Stimulated activated CD4-positive, alpha-beta T cell treated with anti-CD3 and anti-CD28 coated beads, Interleukin-15, amount 100 ng/mL, for 1 hour (primary cell): Measurements from ENCODE around the gene DNMBP.
"Not testable (repeated sequence)": the region's sequence is repeated elsewhere in the genome, so short reads cannot be mapped to it uniquely, and the experiment has no call there.

ENCODE experiments used
- DNase-seq, 2 donors: peaks; one replicate each; pipeline ENCODE4 v3.0.0-alpha.2; 2020; ENCODE audit warnings: low read depth in 1 of 2, low spot score in 1 of 2

Gene DNMBP

GRCh38 chr10:99952799-99953198, 56.9 kb downstream of the DNMBP start:
- no peak for DNase-seq

- not testable (repeated sequence) for DNase-seq
Measured at GRCh38 chr10:99946051-99946450, 63.7 kb downstream of the DNMBP start.

GRCh38 chr10:99945263-99945662, 64.5 kb downstream of the DNMBP start:
- DNase-seq: no peak

GRCh38 chr10:99944860-99945259, 64.9 kb downstream of the DNMBP start:
- DNase-seq: no peak

GRCh38 chr10:99943908-99944307, 65.8 kb downstream of the DNMBP start:
- DNase-seq: no peak

- DNase-seq: no peak
Measured at GRCh38 chr10:99941942-99942820, 67.6 kb downstream of the DNMBP start.

- DNase-seq: no peak
Measured at GRCh38 chr10:99938563-99938962, 71.2 kb downstream of the DNMBP start.

GRCh38 chr10:99937630-99938029, 72.1 kb downstream of the DNMBP start:
- no peak for DNase-seq

- not testable (repeated sequence) for DNase-seq
Measured at GRCh38 chr10:99932203-99932957, 77.4 kb downstream of the DNMBP start.

GRCh38 chr10:99930731-99931550, 78.8 kb downstream of the DNMBP start:
- no peak for DNase-seq

GRCh38 chr10:99929360-99929759, 80.4 kb downstream of the DNMBP start:
- DNase-seq: no peak

GRCh38 chr10:99927721-99928280, 81.9 kb downstream of the DNMBP start:
- no peak for DNase-seq

GRCh38 chr10:99926925-99927720, 82.6 kb downstream of the DNMBP start:
- no peak for DNase-seq

GRCh38 chr10:99924451-99925255, 85.1 kb downstream of the DNMBP start:
- no peak for DNase-seq

- DNase-seq: no peak
Measured at GRCh38 chr10:99921948-99922347, 87.8 kb downstream of the DNMBP start.

- no peak for DNase-seq
Measured at GRCh38 chr10:99920901-99921300, 88.8 kb downstream of the DNMBP start.

- no peak for DNase-seq
Measured at GRCh38 chr10:99920486-99920885, 89.3 kb downstream of the DNMBP start.

- no peak for DNase-seq
Measured at GRCh38 chr10:99917963-99918825, 91.6 kb downstream of the DNMBP start.

- DNase-seq: no peak
Measured at GRCh38 chr10:99916776-99917175, 93.0 kb downstream of the DNMBP start.
